Measurements from ENCODE around the gene IMMP2L. TPM values are rescaled to one million over a fixed set of nuclear protein-coding genes. Genes with fewer than 3 reads are reported as not detected.

IMMP2L gene
- polyA plus RNA-seq, 1 donor: 21.0 TPM

DNA sequence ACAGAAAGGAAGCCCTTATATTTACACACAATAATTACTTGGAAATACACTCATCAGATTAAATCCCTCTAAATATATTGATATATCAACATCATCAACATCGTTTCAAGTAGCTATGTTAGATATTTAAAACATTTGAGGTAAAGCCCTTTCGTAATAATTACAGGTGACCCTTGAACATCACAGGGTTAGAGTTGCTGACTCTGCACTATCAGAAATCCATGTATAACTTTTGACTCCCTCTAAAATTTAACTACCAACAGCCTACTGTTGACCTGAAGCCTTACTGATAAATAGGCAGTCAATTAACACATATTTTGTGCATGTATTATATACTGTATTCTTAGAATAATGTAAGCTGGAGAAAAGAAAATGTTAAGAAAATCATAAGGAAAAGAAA is 505.9 kb downstream of the IMMP2L start:
- peak overlapping the region; percentile 27 for H3K27ac ChIP-seq (ENCODE audit: low read length)
- H3K4me1 ChIP-seq (ENCODE audit: control insufficient read depth, insufficient read depth, low read length): no peaks in the 10 kb centered on the region
- H3K9me3 ChIP-seq (ENCODE audit: control insufficient read depth, low read depth, low read length): no peaks in the 10 kb centered on the region
- no CpG with 5 or more reads among the region's 2 CpGs for WGBS (ENCODE audit: insufficient coverage, low lambda C conversion rate)
- H3K27me3 ChIP-seq (ENCODE audit: control insufficient read depth, insufficient read depth, low read length): no peaks in the 10 kb centered on the region
- H3K4me3 ChIP-seq (ENCODE audit: low read length): no peak overlapping the region
- no peaks in the 10 kb centered on the region for H3K36me3 ChIP-seq (ENCODE audit: control insufficient read depth, insufficient read depth, low read length)
- DNase-seq: peak in 1 of 2 donors; percentile 44

DNA sequence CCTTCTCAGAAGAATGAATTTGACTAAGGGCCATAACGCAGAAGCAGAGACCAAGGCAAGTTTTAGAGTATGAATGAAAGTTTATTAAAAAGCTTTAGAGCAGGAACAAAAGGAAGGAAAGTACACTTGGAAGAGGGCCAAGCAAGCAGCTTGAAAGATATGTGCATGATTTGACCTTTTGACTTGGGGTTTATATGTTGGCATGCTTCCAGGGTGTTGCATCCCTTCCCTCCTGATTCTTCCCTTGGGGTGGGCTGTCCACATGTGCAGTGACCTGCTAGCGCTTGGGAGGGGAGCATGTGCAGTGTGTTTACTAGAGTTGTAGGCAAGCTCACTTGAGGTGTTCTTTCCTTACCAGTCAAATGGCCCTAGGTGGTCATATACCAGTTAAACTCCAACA is 509.3 kb downstream of the IMMP2L start:
- Histone ChIP-seq H3K36me3 (ENCODE audit: control insufficient read depth, insufficient read depth, low read length) (no peaks in the 10 kb centered on the region), H3K4me3 (ENCODE audit: low read length) (no peak overlapping the region), H3K27ac (ENCODE audit: low read length) (no peak overlapping the region), H3K9me3 (ENCODE audit: control insufficient read depth, low read depth, low read length) (no peaks in the 10 kb centered on the region), H3K27me3 (ENCODE audit: control insufficient read depth, insufficient read depth, low read length) (no peaks in the 10 kb centered on the region), H3K4me1 (ENCODE audit: control insufficient read depth, insufficient read depth, low read length) (no peaks in the 10 kb centered on the region)
- WGBS (ENCODE audit: insufficient coverage, low lambda C conversion rate): 88% methylated on average over 1 of the region's 2 CpGs
- no peak for DNase-seq

DNA sequence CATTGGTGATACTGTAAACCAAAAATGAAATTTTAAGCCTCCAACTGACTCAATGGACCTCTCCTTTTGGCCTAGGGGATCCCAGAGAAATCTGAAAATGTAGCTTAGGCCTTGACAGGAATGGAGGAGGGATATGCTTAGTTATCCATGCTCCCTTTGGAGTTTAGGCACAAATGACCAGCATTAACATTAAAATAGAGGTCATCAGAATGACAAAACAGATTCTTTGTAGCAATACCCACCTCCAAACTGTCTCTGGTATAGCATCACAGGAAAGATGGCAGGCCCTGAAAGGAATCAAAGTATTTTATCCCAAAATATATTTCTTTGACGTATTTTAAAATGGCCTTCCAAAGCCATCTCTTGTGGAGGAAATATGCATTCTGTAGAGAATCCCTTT is 510.5 kb downstream of the IMMP2L start:
- Histone ChIP-seq H3K4me3 (ENCODE audit: low read length) (no peak overlapping the region), H3K27ac (ENCODE audit: low read length) (no peak overlapping the region), H3K27me3 (ENCODE audit: control insufficient read depth, insufficient read depth, low read length) (no peaks in the 10 kb centered on the region), H3K36me3 (ENCODE audit: control insufficient read depth, insufficient read depth, low read length) (no peaks in the 10 kb centered on the region), H3K4me1 (ENCODE audit: control insufficient read depth, insufficient read depth, low read length) (no peaks in the 10 kb centered on the region), H3K9me3 (ENCODE audit: control insufficient read depth, low read depth, low read length) (no peaks in the 10 kb centered on the region)
- no peak for DNase-seq
- WGBS (ENCODE audit: insufficient coverage, low lambda C conversion rate): no CpG with 5 or more reads among the region's 1 CpG

DNA sequence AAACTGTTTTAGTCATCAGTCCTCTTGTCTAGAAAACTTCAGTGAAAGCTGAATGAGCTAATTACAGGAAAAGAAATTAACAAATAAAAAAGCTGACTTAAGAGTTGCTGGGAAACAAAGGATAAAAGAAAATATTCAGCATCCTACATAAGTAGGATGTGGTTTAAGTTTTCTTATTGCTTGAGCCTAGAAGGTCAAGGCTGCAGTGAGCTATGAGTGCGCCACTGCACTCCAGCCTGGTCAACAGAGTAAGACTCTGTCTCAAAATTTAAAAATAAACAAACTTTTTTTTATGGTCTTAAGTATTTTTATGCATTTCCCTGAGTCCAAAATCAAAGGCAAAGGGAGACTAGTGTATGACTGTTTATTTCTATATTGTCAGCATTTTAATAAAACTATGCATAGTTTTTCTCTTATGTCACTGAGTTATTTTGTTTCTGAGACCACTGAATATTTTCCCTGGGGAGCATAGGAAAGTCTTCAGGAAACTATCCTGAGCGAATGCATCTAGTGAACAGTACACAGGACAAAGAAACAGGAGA is 511.3 kb downstream of the IMMP2L start:
- 90% methylated on average over 2 of the region's 2 CpGs for WGBS (ENCODE audit: insufficient coverage, low lambda C conversion rate)

DNA sequence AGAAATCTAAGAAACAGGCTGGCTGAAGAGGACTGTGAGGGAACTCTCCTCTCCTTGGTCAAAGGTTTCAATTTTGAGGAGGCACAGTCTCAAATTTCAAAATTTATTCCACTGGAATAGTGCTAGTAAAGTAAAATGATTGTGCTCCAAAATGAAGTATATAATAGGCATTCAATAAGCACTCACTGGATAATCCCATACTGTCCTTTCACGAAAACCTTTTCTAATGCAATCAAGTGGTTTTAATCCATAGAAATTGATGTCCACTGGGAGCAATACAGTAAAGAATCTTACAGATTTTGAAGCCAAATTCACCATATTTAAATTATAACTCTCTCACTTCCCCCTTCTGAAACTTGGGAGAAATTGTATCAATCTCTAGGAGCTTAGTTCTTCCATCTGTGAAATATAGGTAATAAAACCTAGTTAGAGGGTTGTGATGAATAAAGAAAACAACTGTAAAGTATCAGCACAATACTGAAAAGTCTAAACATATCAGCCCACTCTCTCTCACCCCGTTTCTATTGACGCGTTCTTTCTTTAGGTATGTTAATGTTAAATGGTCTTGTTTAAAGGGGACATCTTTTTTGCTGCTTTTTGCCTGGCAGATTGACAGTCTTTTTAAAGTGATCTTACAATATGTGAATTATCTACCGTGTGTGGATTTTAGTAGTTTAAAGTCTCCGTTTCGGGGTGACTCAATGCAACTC is 512.2 kb downstream of the IMMP2L start:
- Histone ChIP-seq H3K9me3 (ENCODE audit: control insufficient read depth, low read depth, low read length) (no peaks in the 10 kb centered on the region), H3K27ac (ENCODE audit: low read length) (no peak overlapping the region), H3K4me1 (ENCODE audit: control insufficient read depth, insufficient read depth, low read length) (no peaks in the 10 kb centered on the region), H3K4me3 (ENCODE audit: low read length) (no peak overlapping the region), H3K36me3 (ENCODE audit: control insufficient read depth, insufficient read depth, low read length) (no peaks in the 10 kb centered on the region), H3K27me3 (ENCODE audit: control insufficient read depth, insufficient read depth, low read length) (no peaks in the 10 kb centered on the region)
- 73% methylated on average over 5 of the region's 7 CpGs for WGBS (ENCODE audit: insufficient coverage, low lambda C conversion rate)
- no peak for DNase-seq

More for the DNA sequence above, 511.3 kb downstream of the IMMP2L start:
- Histone ChIP-seq H3K4me3 (ENCODE audit: low read length) (no peak overlapping the region), H3K9me3 (ENCODE audit: control insufficient read depth, low read depth, low read length) (no peaks in the 10 kb centered on the region), H3K27me3 (ENCODE audit: control insufficient read depth, insufficient read depth, low read length) (no peaks in the 10 kb centered on the region), H3K4me1 (ENCODE audit: control insufficient read depth, insufficient read depth, low read length) (no peaks in the 10 kb centered on the region), H3K36me3 (ENCODE audit: control insufficient read depth, insufficient read depth, low read length) (no peaks in the 10 kb centered on the region), H3K27ac (ENCODE audit: low read length) (no peak overlapping the region)
- DNase-seq: no peak

DNA sequence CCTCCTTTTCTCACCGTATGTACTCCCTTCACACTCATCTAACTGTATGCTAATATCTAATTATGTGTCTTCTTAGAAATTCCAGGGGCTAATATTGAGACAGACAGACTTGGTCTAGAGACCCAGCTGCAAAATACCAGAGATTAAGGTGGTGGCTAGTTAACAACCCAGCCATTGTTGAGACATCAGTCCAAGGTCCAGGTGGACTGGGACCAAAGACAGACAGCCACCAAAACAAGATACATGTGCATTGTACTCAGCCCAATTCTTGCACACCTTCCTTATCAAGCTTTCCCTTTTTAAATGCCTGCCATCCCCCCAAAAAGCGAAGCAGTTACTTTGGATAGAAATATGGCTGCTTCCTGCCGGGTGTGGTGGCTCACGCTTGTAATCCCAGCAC is 514.7 kb downstream of the IMMP2L start:
- Histone ChIP-seq H3K9me3 (ENCODE audit: control insufficient read depth, low read depth, low read length) (no peaks in the 10 kb centered on the region), H3K27ac (ENCODE audit: low read length) (no peak overlapping the region), H3K36me3 (ENCODE audit: control insufficient read depth, insufficient read depth, low read length) (no peaks in the 10 kb centered on the region), H3K27me3 (ENCODE audit: control insufficient read depth, insufficient read depth, low read length) (no peaks in the 10 kb centered on the region), H3K4me1 (ENCODE audit: control insufficient read depth, insufficient read depth, low read length) (no peaks in the 10 kb centered on the region), H3K4me3 (ENCODE audit: low read length) (no peak overlapping the region)
- no peak for DNase-seq
- WGBS (ENCODE audit: insufficient coverage, low lambda C conversion rate): no CpG with 5 or more reads among the region's 4 CpGs

DNA sequence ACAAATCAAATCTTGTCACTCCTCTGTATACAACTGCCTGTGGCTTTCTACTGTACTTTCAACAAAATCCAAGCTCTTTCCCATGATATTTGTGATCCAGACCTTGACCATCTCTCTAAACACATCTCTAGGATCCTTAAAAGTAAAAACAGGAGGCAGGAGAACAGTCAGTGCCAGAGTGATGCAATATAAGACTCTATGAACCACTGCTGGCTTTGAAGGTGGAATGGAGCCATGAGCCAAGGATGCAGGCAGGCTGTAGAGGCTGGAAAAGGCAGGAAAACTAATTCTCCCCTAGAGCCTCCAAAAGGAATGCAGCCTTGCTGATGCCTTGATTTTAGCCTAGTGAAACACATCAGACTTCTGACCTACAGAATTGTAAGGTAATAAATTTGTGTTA is 516.8 kb downstream of the IMMP2L start:
- H3K36me3 ChIP-seq (ENCODE audit: control insufficient read depth, insufficient read depth, low read length): no peaks in the 10 kb centered on the region
- no peak for DNase-seq
- H3K4me3 ChIP-seq (ENCODE audit: low read length): no peak overlapping the region

DNA sequence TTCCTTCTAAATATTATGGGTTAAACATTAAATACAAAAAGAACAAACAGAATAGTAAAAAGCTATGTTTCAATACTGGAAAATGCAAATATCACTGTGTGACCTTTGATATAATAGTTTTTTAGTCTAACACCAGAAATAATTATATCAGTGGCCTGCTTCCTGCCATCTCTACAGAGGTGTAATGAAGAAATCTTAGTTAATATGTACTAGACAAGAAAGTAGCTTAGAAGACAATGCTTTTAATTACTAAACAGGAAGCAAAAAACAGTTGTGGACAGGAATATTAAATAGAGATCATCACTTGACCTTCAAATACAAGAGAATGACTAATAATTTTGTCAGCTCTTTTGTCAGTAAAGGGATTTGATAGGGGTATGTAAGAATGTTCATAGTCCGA is 518.7 kb downstream of the IMMP2L start:
- WGBS (ENCODE audit: insufficient coverage, low lambda C conversion rate): 90% methylated on average over 1 of the region's 1 CpG
- DNase-seq: peak in 1 of 2 donors; percentile 11

More for the DNA sequence above, 516.8 kb downstream of the IMMP2L start:
- no peaks in the 10 kb centered on the region for H3K27me3 ChIP-seq (ENCODE audit: control insufficient read depth, insufficient read depth, low read length)
- H3K4me1 ChIP-seq (ENCODE audit: control insufficient read depth, insufficient read depth, low read length): no peaks in the 10 kb centered on the region
- H3K9me3 ChIP-seq (ENCODE audit: control insufficient read depth, low read depth, low read length): no peaks in the 10 kb centered on the region
- no peak overlapping the region for H3K27ac ChIP-seq (ENCODE audit: low read length)

DNA sequence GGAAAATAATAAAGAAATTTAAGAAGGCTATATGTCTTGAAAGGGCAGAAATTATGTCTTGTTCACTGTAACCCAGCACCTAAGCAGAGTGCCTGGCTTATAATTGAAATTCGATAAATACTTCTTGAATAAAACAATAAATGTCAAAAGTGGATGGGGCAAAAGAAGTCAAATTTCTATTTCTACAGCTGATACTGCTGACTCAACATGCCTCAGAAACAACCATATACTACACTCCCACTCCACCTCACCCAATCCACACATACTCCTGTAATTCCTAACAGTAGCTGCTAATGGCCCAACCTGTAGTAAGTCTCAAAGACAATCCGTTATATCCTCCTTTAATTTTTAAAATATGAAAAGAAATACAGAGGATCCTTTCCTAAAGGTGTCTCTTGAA is 519.5 kb downstream of the IMMP2L start:
- Histone ChIP-seq H3K4me1 (ENCODE audit: control insufficient read depth, insufficient read depth, low read length) (no peaks in the 10 kb centered on the region), H3K27me3 (ENCODE audit: control insufficient read depth, insufficient read depth, low read length) (no peaks in the 10 kb centered on the region), H3K9me3 (ENCODE audit: control insufficient read depth, low read depth, low read length) (no peaks in the 10 kb centered on the region), H3K4me3 (ENCODE audit: low read length) (no peak overlapping the region), H3K27ac (ENCODE audit: low read length) (no peak overlapping the region), H3K36me3 (ENCODE audit: control insufficient read depth, insufficient read depth, low read length) (no peaks in the 10 kb centered on the region)
- DNase-seq: no peak
- WGBS (ENCODE audit: insufficient coverage, low lambda C conversion rate): 100% methylated on average over 2 of the region's 2 CpGs

More for the DNA sequence above, 518.7 kb downstream of the IMMP2L start:
- H3K27ac ChIP-seq (ENCODE audit: low read length): no peak overlapping the region
- H3K4me1 ChIP-seq (ENCODE audit: control insufficient read depth, insufficient read depth, low read length): no peaks in the 10 kb centered on the region
- H3K9me3 ChIP-seq (ENCODE audit: control insufficient read depth, low read depth, low read length): no peaks in the 10 kb centered on the region
- H3K36me3 ChIP-seq (ENCODE audit: control insufficient read depth, insufficient read depth, low read length): no peaks in the 10 kb centered on the region
- no peak overlapping the region for H3K4me3 ChIP-seq (ENCODE audit: low read length)
- H3K27me3 ChIP-seq (ENCODE audit: control insufficient read depth, insufficient read depth, low read length): no peaks in the 10 kb centered on the region

DNA sequence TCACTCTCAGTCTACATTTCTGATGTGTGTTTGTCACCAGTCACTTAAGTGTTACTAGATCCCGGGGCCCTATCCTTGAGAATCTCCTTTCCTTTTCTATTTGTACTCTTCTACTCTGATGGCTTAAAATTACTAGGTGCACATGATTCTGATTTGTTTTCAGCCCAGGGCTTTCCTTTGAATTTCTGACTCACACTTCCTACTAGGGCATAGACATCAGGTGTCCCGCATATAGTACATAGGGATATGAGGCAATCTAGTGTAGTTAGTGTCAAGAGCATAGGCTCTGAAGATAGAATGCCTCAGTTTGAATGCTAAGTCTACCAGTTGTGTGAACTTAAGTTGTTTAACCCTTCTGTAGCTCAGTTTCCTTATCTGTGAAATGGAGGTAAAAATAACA is 520.7 kb downstream of the IMMP2L start:
- WGBS (ENCODE audit: insufficient coverage, low lambda C conversion rate): no CpG with 5 or more reads among the region's 2 CpGs
- DNase-seq: peak; percentile 24 to 67
- Histone ChIP-seq H3K36me3 (ENCODE audit: control insufficient read depth, insufficient read depth, low read length) (no peaks in the 10 kb centered on the region), H3K27ac (ENCODE audit: low read length) (no peak overlapping the region), H3K9me3 (ENCODE audit: control insufficient read depth, low read depth, low read length) (no peaks in the 10 kb centered on the region), H3K4me1 (ENCODE audit: control insufficient read depth, insufficient read depth, low read length) (no peaks in the 10 kb centered on the region), H3K27me3 (ENCODE audit: control insufficient read depth, insufficient read depth, low read length) (no peaks in the 10 kb centered on the region), H3K4me3 (ENCODE audit: low read length) (no peak overlapping the region)

DNA sequence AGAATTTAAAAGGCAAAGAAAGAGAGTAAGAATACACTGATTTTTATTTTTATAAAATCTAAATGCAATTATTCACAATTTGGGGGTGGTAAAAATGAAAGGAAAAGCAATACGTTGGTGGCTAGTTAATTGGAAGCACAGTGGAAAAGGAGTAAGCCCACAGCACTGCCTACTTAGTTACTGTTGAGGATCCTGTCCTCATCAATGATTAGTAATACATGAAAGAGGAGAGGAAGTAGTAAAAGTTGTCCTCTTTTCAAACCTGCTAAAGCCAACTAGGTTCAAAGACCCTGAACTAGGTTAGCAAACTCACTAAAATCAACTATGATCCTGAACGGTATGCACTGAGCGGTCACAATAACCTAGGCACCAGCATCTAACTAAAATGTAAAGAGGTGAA is 524.1 kb downstream of the IMMP2L start:
- no peaks in the 10 kb centered on the region for H3K9me3 ChIP-seq (ENCODE audit: control insufficient read depth, low read depth, low read length)
- no peaks in the 10 kb centered on the region for H3K4me1 ChIP-seq (ENCODE audit: control insufficient read depth, insufficient read depth, low read length)
- H3K4me3 ChIP-seq (ENCODE audit: low read length): no peak overlapping the region
- no peaks in the 10 kb centered on the region for H3K36me3 ChIP-seq (ENCODE audit: control insufficient read depth, insufficient read depth, low read length)
- H3K27me3 ChIP-seq (ENCODE audit: control insufficient read depth, insufficient read depth, low read length): no peaks in the 10 kb centered on the region
- H3K27ac ChIP-seq (ENCODE audit: low read length): no peak overlapping the region
- WGBS (ENCODE audit: insufficient coverage, low lambda C conversion rate): 83% methylated on average over 1 of the region's 3 CpGs
- no peak for DNase-seq
